Endothelial cell of umbilical vein (primary cell): ENCODE measurements around the gene NLN. TPM values are rescaled to one million over a fixed set of nuclear protein-coding genes. Genes with fewer than 3 reads are reported as not detected.

ENCODE experiments used
- BruUV-seq: library from RNA; stranded (reverse); fragments of 400-500 nt; replicated peaks from 2 replicates; lab custom pipeline; 2021; lab: Mats Ljungman, UMichigan
- CTCF ChIA-PET: fragments of 300-600, 350-600 bp; sonication (Branson Sonifier 250); formaldehyde crosslinking; loops from one replicate; lab custom pipeline; 2021; ENCODE audit warnings: antibody characterized with exemption, inconsistent platforms; lab: Charles Lee
- POLR2A ChIA-PET: fragments of 300-600, 350-600 bp; sonication (Branson Sonifier 250); formaldehyde crosslinking; loops from one replicate; lab custom pipeline; 2021; ENCODE audit warnings: antibody characterized with exemption, inconsistent platforms; lab: Charles Lee
- DNase-seq: peaks from one replicate; pipeline ENCODE4 v3.0.0-alpha.2; 2011; ENCODE audit warnings: low read depth, low spot score
- FAIRE-seq: peaks from 2 replicates; lab custom pipeline; 2011; peaks lifted over from hg19 to GRCh38; lab: Jason Lieb, UNC
- H2AFZ ChIP-seq: 2 replicates; pipeline ENCODE4 v1.6.0; 2012; ENCODE audit warnings: low read depth, low read length, control low read depth, inconsistent platforms
- H3K27ac ChIP-seq: 2 replicates; pipeline ENCODE4 v1.5.1; 2011; ENCODE audit warnings: low read depth, mild to moderate bottlenecking, control low read depth, low read length, moderate library complexity; ENCODE audit not compliant: insufficient read depth
- H3K27me3 ChIP-seq, 2 experiments: 2 replicates each; pipeline versions ENCODE4 v1.6.0 to v1.6.1; 2011; ENCODE audit warnings: low read length in 2 of 2, mixed read lengths in 1 of 2; ENCODE audit not compliant: control insufficient read depth in 2 of 2, insufficient read depth in 2 of 2
- H3K36me3 ChIP-seq, 2 experiments: 2 replicates in 1 of 2; 3 replicates in 1 of 2; pipeline ENCODE4 v1.5.1; 2011; ENCODE audit warnings: low read length in 2 of 2, mild to moderate bottlenecking in 1 of 2, moderate library complexity in 1 of 2; ENCODE audit not compliant: control insufficient read depth in 2 of 2, insufficient read depth in 2 of 2; ENCODE audit errors: extremely low read depth in 1 of 2
- H3K4me1 ChIP-seq: 3 replicates; pipeline ENCODE4 v1.5.1; 2011; ENCODE audit warnings: mild to moderate bottlenecking, low read length; ENCODE audit not compliant: control insufficient read depth, insufficient read depth; ENCODE audit errors: extremely low read depth
- H3K4me2 ChIP-seq: 2 replicates; pipeline ENCODE4 v1.6.1; 2011; ENCODE audit warnings: low read length, control low read depth, mixed read lengths; ENCODE audit not compliant: insufficient read depth
- H3K4me3 ChIP-seq, 3 experiments: fragments of 200-600 bp in 1 of 3; sonication (generic), shearing (Covaris generic) in 1 of 3; replicated peaks in 1 of 3; 2 replicates each; pipeline ENCODE4 v1.5.1; 2011 to 2016; ENCODE audit warnings: control low read depth in 3 of 3, low read length in 3 of 3, mild to moderate bottlenecking in 2 of 3, inconsistent platforms in 1 of 3, low read depth in 1 of 3, moderate library complexity in 1 of 3; ENCODE audit not compliant: insufficient read depth in 1 of 3
- H3K79me2 ChIP-seq: 2 replicates; pipeline ENCODE4 v1.6.0; 2012; ENCODE audit warnings: low read length, inconsistent platforms; ENCODE audit not compliant: control insufficient read depth, insufficient read depth
- H3K9ac ChIP-seq: replicated peaks from 2 replicates; pipeline ENCODE3; 2011; ENCODE audit warnings: low read length, control low read depth; ENCODE audit not compliant: insufficient read depth; ENCODE audit errors: extremely low read depth
- H3K9me1 ChIP-seq: replicated peaks from 3 replicates; pipeline ENCODE4 v1.6.0; 2011; ENCODE audit warnings: mild to moderate bottlenecking, low read length; ENCODE audit not compliant: control insufficient read depth, insufficient read depth; ENCODE audit errors: extremely low read depth
- H3K9me3 ChIP-seq: replicated peaks from 2 replicates; pipeline ENCODE4 v1.5.1; 2012; ENCODE audit warnings: low read length, inconsistent platforms; ENCODE audit not compliant: control insufficient read depth, insufficient read depth
- H4K20me1 ChIP-seq: replicated peaks from 2 replicates; pipeline ENCODE3; 2011; ENCODE audit warnings: mild to moderate bottlenecking, low read length; ENCODE audit not compliant: control insufficient read depth, insufficient read depth; ENCODE audit errors: extremely low read depth
- EZH2 ChIP-seq: IDR thresholded peaks from 2 replicates; pipeline ENCODE4 v1.6.1; 2012; ENCODE audit warnings: borderline replicate concordance, low read depth, mild to moderate bottlenecking, moderate library complexity, low read length, inconsistent platforms; ENCODE audit not compliant: severe bottlenecking
- FOS ChIP-seq: IDR thresholded peaks from 2 replicates; pipeline ENCODE4 v1.6.1; 2011; ENCODE audit warnings: mild to moderate bottlenecking, low read length, moderate library complexity, borderline replicate concordance; ENCODE audit not compliant: insufficient read depth
- GATA2 ChIP-seq: IDR thresholded peaks from 2 replicates; pipeline ENCODE4 v1.7.0; 2011; ENCODE audit warnings: low read depth, mild to moderate bottlenecking, moderate library complexity, mixed read lengths, low read length; ENCODE audit not compliant: insufficient read length, insufficient read depth
- JUN ChIP-seq: IDR thresholded peaks from 2 replicates; pipeline ENCODE4 v1.6.1; 2011; ENCODE audit warnings: borderline replicate concordance, low read depth; ENCODE audit not compliant: insufficient read length, insufficient read depth
- MAX ChIP-seq: IDR thresholded peaks from 2 replicates; pipeline ENCODE4 v1.6.1; 2011; ENCODE audit not compliant: insufficient read depth, insufficient read length
- MYC ChIP-seq: IDR thresholded peaks from one replicate; pipeline ENCODE4 v1.6.1; 2011; ENCODE audit warnings: mild to moderate bottlenecking, low read depth, low read length
- POLR2A ChIP-seq: IDR thresholded peaks from 2 replicates; pipeline ENCODE4 v1.6.1; 2012; ENCODE audit warnings: low read depth, mild to moderate bottlenecking, control low read depth, low read length
- POLR2AphosphoS5 ChIP-seq: IDR thresholded peaks from 2 replicates; pipeline ENCODE4 v1.6.1; 2012; ENCODE audit warnings: low read depth, mild to moderate bottlenecking, control low read depth, low read length, moderate library complexity; ENCODE audit not compliant: insufficient read depth
- dilution Hi-C: fragments of 300-500 bp; cut with MboI; formaldehyde crosslinking; loops from one replicate; pipeline ENCODE4 v1.15.0; 2019; ENCODE audit warnings: low sequenced_read_pairs; ENCODE audit not compliant: extremely low pct_ligation_motif_present
- intact Hi-C: fragments of 100-400 bp; cut with micrococcal nuclease; formaldehyde crosslinking; loops from one replicate; pipeline ENCODE4 v1.10.0; 2022
- polyA plus RNA-seq, 4 experiments: library from polyadenylated mRNA; depleted of rRNA in 3 of 4; stranded (reverse) in 3 of 4; unstranded in 1 of 4; fragments of >200 nt; gene quantifications; 2 replicates each; pipeline versions ENCODE4 v1.2.1 to v1.2.3, GENCODE V29; 2011 to 2012; ENCODE audit warnings: missing spikeins in 1 of 4
- total RNA-seq: library from RNA; stranded (reverse); gene quantifications from 2 replicates; pipeline ENCODE4 v1.2.3, GENCODE V29; 2021
- TF ChIP-seq, protein P1 (sequence below), 2 donors: IDR thresholded peaks; 1 replicate in 1 of 2; 2 replicates in 1 of 2; pipeline ENCODE4 v1.5.1; 2011; ENCODE audit warnings: low read length in 2 of 2, mild to moderate bottlenecking in 2 of 2, moderate library complexity in 2 of 2, control low read depth in 1 of 2, inconsistent platforms in 1 of 2, low read depth in 1 of 2; ENCODE audit not compliant: insufficient read depth in 1 of 2; ENCODE audit errors: extremely low read depth in 1 of 2

The NLN gene
- total and polyA plus RNA-seq, 2 donors (not counting 3 experiments of a cell fraction or from before 2014, with no cell fraction given), result 14.2 to 63.3 TPM

DNA sequence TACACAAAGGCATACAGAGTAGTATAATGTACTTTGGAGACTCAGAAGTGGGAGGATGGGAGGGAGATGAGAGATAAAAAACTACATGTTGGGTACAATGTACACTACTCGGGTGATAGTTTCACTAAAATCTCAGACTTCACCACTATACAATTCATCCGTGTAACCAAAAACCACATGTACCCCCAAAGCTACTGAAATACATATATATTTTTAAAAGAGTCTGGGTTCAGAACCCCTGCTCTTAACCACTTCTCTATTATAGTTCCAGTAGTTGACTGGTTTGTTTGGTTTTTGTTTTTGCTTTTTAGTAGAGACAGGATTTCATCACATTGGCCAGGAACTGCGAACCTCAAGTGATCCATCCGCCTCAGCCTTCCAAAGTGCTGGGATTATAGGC lies 22.7 kb upstream of the NLN start:
- intact Hi-C loops (no loop called here), dilution Hi-C loops (no loop called here)
- CTCF ChIA-PET, result no interaction called here
- Histone ChIP-seq H3K79me2 (no peaks in the 10 kb centered on the region), H4K20me1 (no peaks in the 10 kb centered on the region), H3K4me3 (no peak overlapping the region), H3K4me2 (no peak overlapping the region), H3K9me3 (no peaks in the 10 kb centered on the region), H2AFZ (no peak overlapping the region), H3K27ac (no peak overlapping the region), H3K27me3 (no peaks in the 10 kb centered on the region), H3K9me1 (no peaks in the 10 kb centered on the region), H3K4me1 (no peaks in the 10 kb centered on the region), H3K9ac (no peak overlapping the region), H3K36me3 (peaks cover 2% of the 10 kb centered on the region in 2 experiments)
- FAIRE-seq, result no peak
- TF ChIP-seq POLR2AphosphoS5 (no peak), EZH2 (no peak), POLR2A (no peak), MAX (no peak), JUN (no peak), MYC (no peak), FOS (no peak), GATA2 (no peak)
- TF ChIP-seq, protein P1, sequence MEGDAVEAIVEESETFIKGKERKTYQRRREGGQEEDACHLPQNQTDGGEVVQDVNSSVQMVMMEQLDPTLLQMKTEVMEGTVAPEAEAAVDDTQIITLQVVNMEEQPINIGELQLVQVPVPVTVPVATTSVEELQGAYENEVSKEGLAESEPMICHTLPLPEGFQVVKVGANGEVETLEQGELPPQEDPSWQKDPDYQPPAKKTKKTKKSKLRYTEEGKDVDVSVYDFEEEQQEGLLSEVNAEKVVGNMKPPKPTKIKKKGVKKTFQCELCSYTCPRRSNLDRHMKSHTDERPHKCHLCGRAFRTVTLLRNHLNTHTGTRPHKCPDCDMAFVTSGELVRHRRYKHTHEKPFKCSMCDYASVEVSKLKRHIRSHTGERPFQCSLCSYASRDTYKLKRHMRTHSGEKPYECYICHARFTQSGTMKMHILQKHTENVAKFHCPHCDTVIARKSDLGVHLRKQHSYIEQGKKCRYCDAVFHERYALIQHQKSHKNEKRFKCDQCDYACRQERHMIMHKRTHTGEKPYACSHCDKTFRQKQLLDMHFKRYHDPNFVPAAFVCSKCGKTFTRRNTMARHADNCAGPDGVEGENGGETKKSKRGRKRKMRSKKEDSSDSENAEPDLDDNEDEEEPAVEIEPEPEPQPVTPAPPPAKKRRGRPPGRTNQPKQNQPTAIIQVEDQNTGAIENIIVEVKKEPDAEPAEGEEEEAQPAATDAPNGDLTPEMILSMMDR (IDR thresholded peaks at IDR 0.05; ENCODE audit: extremely low read depth in 1 of 2, insufficient read depth in 1 of 2, low read depth in 1 of 2, low read length in 2 of 2), result no peak
- DNase-seq, result no peak
- no TSS peak for BruUV-seq
- POLR2A ChIA-PET, result no interaction called here
